NCI-H2227 (cell line): Measurements from ENCODE around the gene FGF1.

Source experiments
- DNase-seq: peaks from one replicate; lab custom pipeline; 2025; ENCODE audit not compliant: unreplicated experiment; lab: John Stamatoyannopoulos, UW

FGF1 gene

GRCh38 chr5:142615948-142616347 is 69.9 kb downstream of the FGF1 start:
- DNase-seq, result peak; percentile 44

- no peak for DNase-seq
Measured at GRCh38 chr5:142614054-142614453, 71.8 kb downstream of the FGF1 start.

GRCh38 chr5:142613271-142613671 is 72.6 kb downstream of the FGF1 start:
- no peak for DNase-seq

GRCh38 chr5:142612494-142613270 is 73.2 kb downstream of the FGF1 start:
- no peak for DNase-seq

- peak; percentile 63 for DNase-seq
Measured at GRCh38 chr5:142611154-142611553, 74.7 kb downstream of the FGF1 start.

GRCh38 chr5:142610176-142611001 is 75.5 kb downstream of the FGF1 start:
- no peak for DNase-seq

- DNase-seq, result no peak
Measured at GRCh38 chr5:142609142-142609541, 76.7 kb downstream of the FGF1 start.

GRCh38 chr5:142608081-142608480 is 77.8 kb downstream of the FGF1 start:
- DNase-seq, result no peak

- DNase-seq, result no peak
Measured at GRCh38 chr5:142605611-142606010, 80.3 kb downstream of the FGF1 start.

GRCh38 chr5:142602720-142603245 is 83.1 kb downstream of the FGF1 start:
- DNase-seq, result no peak

- DNase-seq, result peak; percentile 8
Measured at GRCh38 chr5:142601432-142601831, 84.5 kb downstream of the FGF1 start.

- DNase-seq, result peak; percentile 20
Measured at GRCh38 chr5:142600611-142601358, 85.1 kb downstream of the FGF1 start.

- DNase-seq, result no peak
Measured at GRCh38 chr5:142600092-142600491, 85.8 kb downstream of the FGF1 start.

- DNase-seq, result no peak
Measured at GRCh38 chr5:142598338-142598700, 87.6 kb downstream of the FGF1 start.

GRCh38 chr5:142597546-142598337 is 88.1 kb downstream of the FGF1 start:
- peak; percentile 21 for DNase-seq

- DNase-seq, result no peak
Measured at GRCh38 chr5:142597025-142597424, 88.9 kb downstream of the FGF1 start.

GRCh38 chr5:142592365-142592764 is 93.5 kb downstream of the FGF1 start:
- DNase-seq, result no peak

GRCh38 chr5:142590451-142591231 is 95.2 kb downstream of the FGF1 start:
- no peak for DNase-seq

GRCh38 chr5:142589720-142590119 is 96.2 kb downstream of the FGF1 start:
- no peak for DNase-seq
